PFSK-1 (cell line): ENCODE data around the gene ERICH3.

ENCODE experiments used
- FOXP2 ChIP-seq: optimal IDR thresholded peaks from 2 replicates; pipeline ENCODE3; 2011; ENCODE audit warnings: borderline replicate concordance, control low read depth, inconsistent platforms; ENCODE audit not compliant: insufficient read depth; ENCODE audit errors: extremely low read length, extremely low read depth
- POLR2AphosphoS5 ChIP-seq: IDR thresholded peaks from 2 replicates; pipeline ENCODE4 v1.6.1; 2012; ENCODE audit warnings: low read depth, mild to moderate bottlenecking, control low read depth, low read length, moderate library complexity
- SIN3A ChIP-seq: IDR thresholded peaks from 2 replicates; pipeline ENCODE4 v1.6.1; 2012; ENCODE audit warnings: mild to moderate bottlenecking, low read length, moderate library complexity, borderline replicate concordance; ENCODE audit not compliant: insufficient read depth
- TAF1 ChIP-seq: IDR thresholded peaks from 2 replicates; pipeline ENCODE4 v1.6.1; 2012; ENCODE audit warnings: low read length, control low read depth, borderline replicate concordance; ENCODE audit not compliant: insufficient read depth
- TF ChIP-seq, protein P1 (sequence below), 2 experiments: IDR thresholded peaks; 2 replicates each; pipeline versions ENCODE4 v1.6.1 to v1.8.0; 2011 to 2012; ENCODE audit warnings: low read depth in 2 of 2, low read length in 2 of 2, control low read depth in 1 of 2, inconsistent platforms in 1 of 2, mild to moderate bottlenecking in 1 of 2, moderate library complexity in 1 of 2; ENCODE audit not compliant: insufficient read depth in 1 of 2

Gene ERICH3

DNA sequence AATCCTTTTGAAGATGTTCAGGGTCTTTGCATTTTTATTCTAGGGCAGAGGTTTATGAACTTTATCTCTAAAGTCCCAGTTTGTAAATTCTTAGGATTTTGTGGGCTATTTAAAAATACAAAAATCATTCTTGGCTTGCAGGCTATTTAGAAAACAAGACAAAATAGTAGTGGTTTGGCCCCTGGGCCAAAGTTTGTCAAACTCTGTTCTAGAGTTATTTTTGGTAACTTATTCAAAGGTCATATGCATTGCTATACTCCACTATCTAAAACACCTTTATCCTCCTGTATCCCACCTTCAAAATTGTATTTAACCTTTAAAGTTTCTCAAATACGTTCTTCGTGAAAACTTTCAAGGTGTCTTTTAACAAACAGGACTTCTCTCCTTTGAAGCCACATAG is 85.7 kb downstream of the ERICH3 start:
- TF ChIP-seq FOXP2 (no peak), SIN3A (no peak), POLR2AphosphoS5 (no peak), TAF1 (no peak)
- TF ChIP-seq, protein P1, sequence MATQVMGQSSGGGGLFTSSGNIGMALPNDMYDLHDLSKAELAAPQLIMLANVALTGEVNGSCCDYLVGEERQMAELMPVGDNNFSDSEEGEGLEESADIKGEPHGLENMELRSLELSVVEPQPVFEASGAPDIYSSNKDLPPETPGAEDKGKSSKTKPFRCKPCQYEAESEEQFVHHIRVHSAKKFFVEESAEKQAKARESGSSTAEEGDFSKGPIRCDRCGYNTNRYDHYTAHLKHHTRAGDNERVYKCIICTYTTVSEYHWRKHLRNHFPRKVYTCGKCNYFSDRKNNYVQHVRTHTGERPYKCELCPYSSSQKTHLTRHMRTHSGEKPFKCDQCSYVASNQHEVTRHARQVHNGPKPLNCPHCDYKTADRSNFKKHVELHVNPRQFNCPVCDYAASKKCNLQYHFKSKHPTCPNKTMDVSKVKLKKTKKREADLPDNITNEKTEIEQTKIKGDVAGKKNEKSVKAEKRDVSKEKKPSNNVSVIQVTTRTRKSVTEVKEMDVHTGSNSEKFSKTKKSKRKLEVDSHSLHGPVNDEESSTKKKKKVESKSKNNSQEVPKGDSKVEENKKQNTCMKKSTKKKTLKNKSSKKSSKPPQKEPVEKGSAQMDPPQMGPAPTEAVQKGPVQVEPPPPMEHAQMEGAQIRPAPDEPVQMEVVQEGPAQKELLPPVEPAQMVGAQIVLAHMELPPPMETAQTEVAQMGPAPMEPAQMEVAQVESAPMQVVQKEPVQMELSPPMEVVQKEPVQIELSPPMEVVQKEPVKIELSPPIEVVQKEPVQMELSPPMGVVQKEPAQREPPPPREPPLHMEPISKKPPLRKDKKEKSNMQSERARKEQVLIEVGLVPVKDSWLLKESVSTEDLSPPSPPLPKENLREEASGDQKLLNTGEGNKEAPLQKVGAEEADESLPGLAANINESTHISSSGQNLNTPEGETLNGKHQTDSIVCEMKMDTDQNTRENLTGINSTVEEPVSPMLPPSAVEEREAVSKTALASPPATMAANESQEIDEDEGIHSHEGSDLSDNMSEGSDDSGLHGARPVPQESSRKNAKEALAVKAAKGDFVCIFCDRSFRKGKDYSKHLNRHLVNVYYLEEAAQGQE (IDR thresholded peaks at IDR 0.05; ENCODE audit: insufficient read depth in 1 of 2, low read depth in 2 of 2, low read length in 2 of 2): no peak

DNA sequence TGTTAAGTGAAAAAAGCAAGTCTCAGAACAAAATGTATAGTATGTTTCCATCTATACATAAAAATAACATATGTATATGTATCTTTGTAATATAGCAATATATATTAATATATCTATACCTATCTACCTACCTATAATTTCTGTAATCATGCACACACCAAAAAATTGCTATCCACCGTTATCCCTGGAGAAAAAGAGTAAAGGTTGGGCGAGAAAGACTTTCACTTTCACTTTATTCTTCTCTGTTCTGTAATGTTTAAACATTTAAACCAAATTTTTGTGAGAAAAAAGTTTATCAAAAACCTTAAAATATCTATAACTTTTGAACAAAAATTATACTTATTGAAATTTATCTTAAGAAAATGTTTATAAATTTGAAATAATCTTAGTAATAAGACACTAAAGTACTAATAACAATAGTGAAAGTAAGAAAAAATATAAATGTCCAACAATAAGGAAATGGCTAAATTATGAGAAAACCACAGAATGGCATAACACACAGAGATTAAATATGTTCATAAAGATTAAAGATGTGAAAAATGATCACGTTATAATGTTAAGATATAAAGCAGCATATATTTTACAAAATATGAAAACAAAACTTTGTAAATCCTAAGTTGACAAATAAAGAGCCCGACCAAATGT is 87.2 kb downstream of the ERICH3 start:
- TF ChIP-seq TAF1 (no peak), SIN3A (no peak), FOXP2 (no peak), POLR2AphosphoS5 (no peak)
- TF ChIP-seq, protein P1 (IDR thresholded peaks at IDR 0.05; ENCODE audit: insufficient read depth in 1 of 2, low read depth in 2 of 2, low read length in 2 of 2): no peak

DNA sequence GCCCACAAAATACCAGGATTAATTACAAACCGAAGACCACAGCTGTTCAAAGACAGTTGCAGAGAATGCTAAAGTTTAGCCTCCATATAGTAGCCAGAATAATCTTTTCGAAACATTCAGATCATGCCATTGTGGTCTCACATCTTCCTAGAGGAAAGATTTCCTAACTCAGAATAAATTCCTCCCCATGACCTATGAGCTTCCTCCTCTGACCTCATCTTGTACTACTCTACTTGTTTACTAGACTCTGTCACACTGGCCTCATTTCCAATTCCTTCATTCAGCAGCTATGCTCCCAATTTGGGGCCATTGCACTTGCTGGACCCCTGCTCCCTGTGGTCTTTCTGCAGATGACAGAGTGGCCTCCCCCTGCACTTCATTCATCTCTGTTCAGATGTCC is 89.4 kb downstream of the ERICH3 start:
- no peak for TF ChIP-seq POLR2AphosphoS5
- TF ChIP-seq, protein P1 (IDR thresholded peaks at IDR 0.05; ENCODE audit: insufficient read depth in 1 of 2, low read depth in 2 of 2, low read length in 2 of 2): no peak
- no peak for TF ChIP-seq FOXP2
- no peak for TF ChIP-seq SIN3A
- TF ChIP-seq TAF1: no peak

DNA sequence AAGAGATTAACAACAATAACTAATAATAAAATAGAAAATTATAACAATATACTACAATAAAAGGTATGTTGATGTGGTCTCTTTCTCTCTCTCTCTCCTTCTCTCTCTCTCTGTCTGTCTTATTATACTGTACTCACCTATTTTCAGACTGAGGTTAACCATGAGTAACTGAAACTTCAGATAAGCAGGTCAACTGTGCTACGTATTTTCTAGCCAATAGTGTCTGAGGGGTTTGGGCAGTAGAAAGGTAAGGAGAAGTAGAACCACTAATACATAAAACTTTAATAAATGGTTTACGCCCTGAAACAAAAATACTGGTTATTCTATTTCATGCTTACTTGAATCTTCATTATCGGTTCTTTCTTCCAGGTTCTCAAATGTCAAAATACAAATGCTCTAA is 90.2 kb downstream of the ERICH3 start:
- TF ChIP-seq, protein P1 (IDR thresholded peaks at IDR 0.05; ENCODE audit: insufficient read depth in 1 of 2, low read depth in 2 of 2, low read length in 2 of 2): no peak
- TF ChIP-seq POLR2AphosphoS5 (no peak), SIN3A (no peak), FOXP2 (no peak), TAF1 (no peak)
